Measurements from ENCODE around the gene CELF2. TPM values are rescaled to one million over a fixed set of nuclear protein-coding genes. Genes with fewer than 3 reads are reported as not detected.

Gene CELF2
- 10 to 100 TPM; 63.2 to 69.4 TPM for total RNA-seq

DNA sequence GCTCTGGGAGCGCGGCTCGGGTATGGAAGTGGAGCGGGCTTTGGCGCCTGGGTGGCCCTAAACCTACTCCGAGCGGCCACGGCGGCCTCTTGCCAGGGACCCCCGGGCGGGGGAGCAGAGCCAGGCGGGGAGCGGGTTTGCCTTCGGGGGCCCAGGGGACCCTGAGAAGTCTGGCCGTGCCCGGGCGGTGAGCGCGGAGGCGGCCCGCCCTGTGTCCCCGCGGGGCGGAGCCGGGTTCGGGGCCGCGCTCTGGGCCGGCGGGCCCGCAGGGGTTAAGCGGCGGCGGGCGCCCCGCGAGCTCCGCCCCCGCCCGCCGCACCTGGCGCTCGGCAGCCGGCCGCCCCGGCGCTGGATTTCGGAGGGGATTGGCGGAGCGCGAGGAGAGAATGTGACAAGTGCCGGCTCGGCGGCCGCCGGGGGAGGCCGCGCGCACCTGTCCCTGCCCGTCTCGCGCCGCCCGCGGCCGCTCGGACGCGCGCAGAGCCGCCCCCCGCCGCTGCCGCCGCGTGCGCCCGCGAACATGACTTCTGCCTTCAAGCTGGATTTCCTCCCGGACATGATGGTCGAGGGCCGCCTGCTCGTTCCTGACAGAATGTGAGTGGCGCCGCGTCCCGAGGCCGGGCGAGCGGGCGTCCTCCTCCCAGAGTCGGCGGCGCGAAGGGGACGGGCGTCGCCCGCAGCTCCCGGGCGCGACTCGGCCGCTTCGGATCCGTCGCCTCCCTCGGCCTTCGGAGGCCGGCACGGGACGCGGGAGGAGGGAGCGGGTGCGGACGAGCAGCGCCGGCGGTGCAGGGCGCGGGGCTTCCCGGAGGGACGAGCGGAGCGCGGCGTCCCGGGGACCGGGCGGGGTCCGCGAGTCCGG, at the start of gene CELF2:
TSS of gene CELF2 (plus strand) at position 303 of the 862 bp plus-strand sequence. CDS start at position 521, 218 bp downstream.
- no peak for DNase-seq (ENCODE audit: low spot score)
- no peaks in the 10 kb centered on the region for H3K36me3 ChIP-seq
- H3K9me3 ChIP-seq = no peaks in the 10 kb centered on the region
- no peaks in the 10 kb centered on the region for H3K27me3 ChIP-seq
- peak within 1 kb of the TSS; percentile 95 to 97 for H3K27ac ChIP-seq
- H3K4me3 ChIP-seq = peak within 1 kb of the TSS; percentile 70 to 87
- H3K4me1 ChIP-seq = peaks cover 0 to 64% of the 10 kb centered on the region in 2 donors
- TF ChIP-seq CTCF (IDR thresholded peaks at IDR 0.05) = no peak

DNA sequence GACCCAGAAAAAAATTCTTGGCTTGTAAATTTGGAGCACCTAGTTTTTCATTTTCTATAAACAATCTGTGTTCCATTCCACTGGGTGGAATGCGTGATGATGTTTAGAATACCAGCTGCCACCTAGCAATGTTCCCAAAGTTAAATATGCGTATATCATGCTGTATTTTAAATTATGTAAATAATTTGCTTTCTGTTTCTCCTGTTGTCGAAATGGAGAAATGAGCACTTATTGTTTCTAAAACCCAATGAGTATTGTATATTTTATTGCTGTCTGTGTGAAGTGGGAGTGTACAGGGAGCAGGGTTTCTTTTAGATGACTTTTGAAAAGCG, 49.4 kb upstream of the CELF2 start:
- peaks cover 0 to 8% of the 10 kb centered on the region in 2 donors for H3K4me1 ChIP-seq
- TF ChIP-seq CTCF (IDR thresholded peaks at IDR 0.05) = no peak
- H3K27me3 ChIP-seq = no peaks in the 10 kb centered on the region
- no peak overlapping the region for H3K4me3 ChIP-seq
- DNase-seq (ENCODE audit: low spot score) = no peak
- no peaks in the 10 kb centered on the region for H3K36me3 ChIP-seq
- H3K27ac ChIP-seq = no peak overlapping the region
- H3K9me3 ChIP-seq = no peaks in the 10 kb centered on the region

DNA sequence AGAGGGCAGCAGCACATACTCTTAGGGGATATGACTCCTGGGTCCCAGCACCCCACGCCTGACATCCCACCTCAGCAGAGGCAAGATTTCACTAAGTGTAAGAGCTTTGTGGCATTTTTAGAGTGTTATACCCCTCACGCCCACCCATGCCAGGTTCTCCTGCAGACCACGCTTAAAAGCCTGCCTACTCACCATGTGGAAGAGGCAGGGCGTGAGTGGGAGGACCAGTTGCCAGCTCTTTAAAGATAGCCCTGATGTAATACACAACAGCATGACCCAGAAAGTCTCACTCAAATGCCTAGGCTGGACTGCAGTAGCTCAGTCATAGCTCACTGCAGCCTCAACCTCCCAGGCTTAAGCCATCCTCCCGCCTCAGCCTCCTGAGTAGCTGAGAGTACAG, 44.4 kb upstream of the CELF2 start:
- TF ChIP-seq CTCF (IDR thresholded peaks at IDR 0.05) = no peak
- Histone ChIP-seq H3K4me3 (no peak overlapping the region), H3K36me3 (no peaks in the 10 kb centered on the region)

GRCh38 chr10:10975647-10976046, 42.0 kb upstream of the CELF2 start:
- Histone ChIP-seq H3K36me3 (no peaks in the 10 kb centered on the region), H3K4me1 (peaks cover 0 to 17% of the 10 kb centered on the region in 2 donors), H3K27ac (no peak overlapping the region), H3K4me3 (no peak overlapping the region), H3K27me3 (no peaks in the 10 kb centered on the region), H3K9me3 (no peaks in the 10 kb centered on the region)
- no peak for TF ChIP-seq CTCF (IDR thresholded peaks at IDR 0.05)
- DNase-seq (ENCODE audit: low spot score) = no peak

More for the DNA sequence above, 44.4 kb upstream of the CELF2 start:
- H3K4me1 ChIP-seq = peaks cover 0 to 8% of the 10 kb centered on the region in 2 donors
- DNase-seq (ENCODE audit: low spot score) = no peak
- H3K27me3 ChIP-seq = no peaks in the 10 kb centered on the region
- H3K9me3 ChIP-seq = no peaks in the 10 kb centered on the region
- H3K27ac ChIP-seq = no peak overlapping the region

- Histone ChIP-seq H3K27me3 (no peaks in the 10 kb centered on the region), H3K27ac (peak overlapping the region in 1 of 2 donors; percentile 58), H3K9me3 (no peaks in the 10 kb centered on the region), H3K4me1 (peaks cover 0 to 17% of the 10 kb centered on the region in 2 donors), H3K4me3 (no peak overlapping the region), H3K36me3 (no peaks in the 10 kb centered on the region)
- no peak for DNase-seq (ENCODE audit: low spot score)
- TF ChIP-seq CTCF (IDR thresholded peaks at IDR 0.05) = no peak
These were observed 41.0 kb upstream of the CELF2 start for GRCh38 chr10:10976652-10977051.
